Lower leg skin (tissue), 4 donors: ENCODE data around the gene PREB. TPM values are rescaled to one million over a fixed set of nuclear protein-coding genes. Genes with fewer than 3 reads are reported as not detected.
"Not testable (repeated sequence)": the region's sequence is repeated elsewhere in the genome, so short reads cannot be mapped to it uniquely, and the experiment has no call there.

Source experiments
- DNase-seq, 2 donors: peaks; one replicate each; pipeline ENCODE4 v3.0.0-alpha.2; 2019; ENCODE audit warnings: low spot score in 2 of 2
- H3K4me3 ChIP-seq: fragments of 200-600 bp; sonication (generic); 2 replicates; pipeline ENCODE4 v1.5.1; 2017; ENCODE audit warnings: mild to moderate bottlenecking, low read depth; ENCODE audit not compliant: poor library complexity, severe bottlenecking
- POLR2A ChIP-seq, 2 donors: fragments of 450-650 bp; IDR thresholded peaks; one replicate each; pipeline ENCODE4 v1.6.1; 2016 to 2017; ENCODE audit warnings: antibody characterized with exemption in 2 of 2, mild to moderate bottlenecking in 1 of 2, moderate library complexity in 1 of 2
- WGBS, 2 donors: methylation state at CpG; one replicate each; pipeline ENCODE4 v1.1.5; 2018; 5-methylcytosine and 5-hydroxymethylcytosine counted together
- intact Hi-C: fragments of 100-400 bp; cut with DNase I; formaldehyde crosslinking; loops from one replicate; pipeline ENCODE4 v1.15.0; 2023; ENCODE audit warnings: low total_unique reads
- total RNA-seq, 4 donors: library from RNA; depleted of rRNA; stranded (reverse); fragments of >200 nt; gene quantifications; one replicate each; pipeline ENCODE4 v1.1.0, GENCODE V29; 2016
- TF ChIP-seq, protein P1 (sequence below), 3 donors: fragments of 450-650 bp; IDR thresholded peaks; one replicate each; pipeline ENCODE4 v1.5.1; 2016; ENCODE audit warnings: antibody characterized with exemption in 3 of 3, mild to moderate bottlenecking in 3 of 3, moderate library complexity in 2 of 3

PREB gene
- total RNA-seq, 4 donors from 2014 or later, result 41.2 to 76.5 (median 53.5) TPM

DNA sequence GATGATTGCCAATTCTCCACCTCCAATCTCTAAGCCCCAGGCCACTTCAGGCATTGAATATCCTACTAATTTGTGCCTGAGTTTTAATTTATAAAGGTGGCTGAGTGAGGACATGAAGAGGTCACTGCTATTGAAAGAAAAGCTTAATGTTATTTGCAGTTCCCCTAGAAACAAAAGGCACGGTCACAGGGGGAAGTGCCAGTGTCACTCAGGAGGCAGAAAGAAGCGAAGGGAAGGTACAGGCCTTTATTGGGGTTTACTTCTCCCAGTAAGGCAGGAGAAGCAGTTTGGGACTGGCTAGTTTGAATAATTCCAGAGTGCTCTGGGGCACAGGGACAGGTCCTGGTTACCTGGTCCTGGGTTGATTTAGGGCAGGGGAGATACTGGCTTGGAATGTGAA is 12.5 kb downstream of the PREB start:
- 85 to 92% methylated on average over 2 of the region's 2 CpGs for WGBS, 2 donors
- TF ChIP-seq, protein P1, sequence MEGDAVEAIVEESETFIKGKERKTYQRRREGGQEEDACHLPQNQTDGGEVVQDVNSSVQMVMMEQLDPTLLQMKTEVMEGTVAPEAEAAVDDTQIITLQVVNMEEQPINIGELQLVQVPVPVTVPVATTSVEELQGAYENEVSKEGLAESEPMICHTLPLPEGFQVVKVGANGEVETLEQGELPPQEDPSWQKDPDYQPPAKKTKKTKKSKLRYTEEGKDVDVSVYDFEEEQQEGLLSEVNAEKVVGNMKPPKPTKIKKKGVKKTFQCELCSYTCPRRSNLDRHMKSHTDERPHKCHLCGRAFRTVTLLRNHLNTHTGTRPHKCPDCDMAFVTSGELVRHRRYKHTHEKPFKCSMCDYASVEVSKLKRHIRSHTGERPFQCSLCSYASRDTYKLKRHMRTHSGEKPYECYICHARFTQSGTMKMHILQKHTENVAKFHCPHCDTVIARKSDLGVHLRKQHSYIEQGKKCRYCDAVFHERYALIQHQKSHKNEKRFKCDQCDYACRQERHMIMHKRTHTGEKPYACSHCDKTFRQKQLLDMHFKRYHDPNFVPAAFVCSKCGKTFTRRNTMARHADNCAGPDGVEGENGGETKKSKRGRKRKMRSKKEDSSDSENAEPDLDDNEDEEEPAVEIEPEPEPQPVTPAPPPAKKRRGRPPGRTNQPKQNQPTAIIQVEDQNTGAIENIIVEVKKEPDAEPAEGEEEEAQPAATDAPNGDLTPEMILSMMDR (IDR thresholded peaks at IDR 0.05), result no peak
- no peak for TF ChIP-seq POLR2A (IDR thresholded peaks at IDR 0.05)
- DNase-seq, result no peak
- intact Hi-C loops, result no loop called here
- no peak overlapping the region for H3K4me3 ChIP-seq

DNA sequence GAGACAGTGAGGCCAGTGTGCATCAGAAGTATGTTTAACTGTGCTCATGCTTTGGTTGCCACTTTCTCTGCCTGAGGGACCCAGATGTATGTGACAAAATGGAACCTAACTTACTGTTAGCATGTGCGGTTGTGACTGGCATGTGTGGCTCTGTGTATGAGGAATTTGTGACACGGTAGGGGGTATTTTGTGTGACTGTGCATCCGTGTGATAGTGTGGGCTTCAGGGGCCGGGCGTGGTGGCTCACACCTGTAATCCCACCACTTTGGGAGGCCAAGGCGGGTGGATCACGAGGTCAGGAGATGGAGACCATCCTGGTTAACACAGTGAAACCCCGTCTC is 15.1 kb downstream of the PREB start:
- intact Hi-C loops, H3K4me3 ChIP-seq, DNase-seq: not testable (repeated sequence)
- WGBS, 2 donors, result 75 to 82% methylated on average over 8 of the region's 8 CpGs

DNA sequence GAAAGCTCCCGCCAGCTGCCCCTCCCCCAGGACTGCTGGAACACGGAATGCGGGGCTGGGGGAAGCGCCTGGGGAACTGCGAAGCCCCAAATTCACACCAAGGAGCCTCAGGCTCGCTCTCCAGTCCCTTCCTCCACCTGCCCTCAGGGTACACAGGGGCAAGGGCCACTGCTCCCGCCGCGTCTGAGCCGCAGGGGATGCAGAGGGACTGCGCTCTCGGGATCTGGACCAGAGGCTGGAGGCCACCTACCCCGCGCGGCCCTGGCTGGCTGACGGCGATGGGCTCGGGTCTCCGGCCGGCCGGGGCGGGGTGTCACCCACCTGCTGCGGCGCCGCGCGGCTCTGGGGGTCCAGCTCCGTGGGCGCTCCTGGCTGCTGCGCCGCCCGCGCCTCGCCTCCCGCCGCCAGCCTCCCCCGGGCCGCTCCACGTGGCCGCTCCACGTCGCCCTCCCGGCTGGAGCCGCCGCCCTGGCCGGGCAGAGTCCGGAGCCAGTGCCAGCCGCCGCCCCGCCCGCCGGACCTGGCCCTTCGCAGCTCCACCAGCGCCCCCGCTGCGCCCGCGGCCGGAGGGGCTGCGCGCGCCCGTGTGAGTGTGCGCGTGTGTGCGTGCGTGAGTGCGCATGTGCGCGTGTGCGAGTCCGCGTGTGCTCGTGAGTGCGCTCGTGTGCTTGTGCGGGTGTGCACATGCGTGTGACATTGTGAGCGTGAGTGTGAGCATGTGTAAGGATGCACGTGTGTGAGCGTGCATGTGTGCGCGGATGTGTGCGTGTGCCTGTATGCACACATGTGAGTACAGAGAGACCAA is 15.7 kb downstream of the PREB start, which contains the start of gene CGREF1:
CGREF1 (minus strand) TSS at position 604 of the 805 bp plus-strand sequence. CDS start 14,762 bp downstream, outside the sequence.
- TF ChIP-seq, protein P1 (IDR thresholded peaks at IDR 0.05), result no peak
- no peak for TF ChIP-seq POLR2A (IDR thresholded peaks at IDR 0.05)
- WGBS, 2 donors, result 2 to 4% methylated on average over 42 to 49 of the region's 84 CpGs
- no peak for DNase-seq

DNA sequence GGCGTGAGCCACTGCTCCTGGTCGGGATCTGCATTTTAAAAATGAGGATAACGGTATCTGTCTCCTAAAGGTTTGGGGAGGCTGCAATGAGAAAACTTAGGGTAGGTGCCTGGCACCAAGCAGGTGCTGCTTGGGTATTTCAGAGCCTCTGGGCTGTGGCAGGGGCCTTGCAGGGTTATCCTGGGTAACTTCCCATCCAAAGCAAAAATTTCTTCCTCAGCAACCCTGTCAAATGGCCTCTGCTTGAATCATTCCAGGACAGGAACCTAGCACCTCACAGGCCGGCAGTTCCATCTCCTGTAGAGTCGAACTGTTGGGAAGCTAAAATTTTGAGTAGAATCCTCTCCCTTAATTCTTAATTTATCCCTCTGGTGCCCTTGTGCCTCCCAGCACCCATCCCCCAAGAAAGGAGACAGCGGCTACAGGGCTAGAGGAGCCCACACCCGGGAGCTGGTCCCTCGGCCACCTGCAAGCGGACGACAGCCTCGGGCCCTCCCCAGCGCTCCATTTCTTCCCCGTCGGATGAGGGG is 16.4 kb downstream of the PREB start:
- intact Hi-C loops, result no loop called here
- 31% methylated on average over 9 to 14 of the region's 14 CpGs for WGBS, 2 donors
- peak overlapping the region; percentile 16 for H3K4me3 ChIP-seq

More for the DNA sequence above, 15.7 kb downstream of the PREB start, which contains the start of gene CGREF1:
- peak within 1 kb of the TSS; percentile 16 for H3K4me3 ChIP-seq
- intact Hi-C loops, result no loop called here

DNA sequence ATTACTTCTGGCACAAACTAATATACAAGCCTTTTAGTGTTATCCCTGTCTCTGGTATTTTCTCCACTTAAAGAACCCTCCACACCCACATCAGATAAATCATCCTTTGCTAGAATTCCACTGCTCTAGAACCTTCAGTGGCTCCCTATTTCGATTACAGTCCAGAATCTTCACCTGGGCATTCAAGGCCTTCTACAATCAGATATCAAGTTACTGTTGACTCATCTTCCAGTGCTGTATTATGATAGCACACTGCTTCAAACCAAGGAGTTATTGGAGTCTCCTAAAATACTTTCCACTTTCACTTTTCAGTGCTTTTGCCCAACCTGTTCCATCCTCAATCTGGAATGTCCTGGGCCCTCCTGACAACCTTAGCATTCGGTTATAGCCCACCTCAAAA is 18.9 kb downstream of the PREB start:
- WGBS, 2 donors, result 74 to 86% methylated on average over 2 of the region's 2 CpGs
- no peak for TF ChIP-seq POLR2A (IDR thresholded peaks at IDR 0.05)
- TF ChIP-seq, protein P1 (IDR thresholded peaks at IDR 0.05), result no peak

More for the DNA sequence above, 16.4 kb downstream of the PREB start:
- no peak for DNase-seq
- TF ChIP-seq, protein P1 (IDR thresholded peaks at IDR 0.05), result no peak
- TF ChIP-seq POLR2A (IDR thresholded peaks at IDR 0.05), result no peak

DNA sequence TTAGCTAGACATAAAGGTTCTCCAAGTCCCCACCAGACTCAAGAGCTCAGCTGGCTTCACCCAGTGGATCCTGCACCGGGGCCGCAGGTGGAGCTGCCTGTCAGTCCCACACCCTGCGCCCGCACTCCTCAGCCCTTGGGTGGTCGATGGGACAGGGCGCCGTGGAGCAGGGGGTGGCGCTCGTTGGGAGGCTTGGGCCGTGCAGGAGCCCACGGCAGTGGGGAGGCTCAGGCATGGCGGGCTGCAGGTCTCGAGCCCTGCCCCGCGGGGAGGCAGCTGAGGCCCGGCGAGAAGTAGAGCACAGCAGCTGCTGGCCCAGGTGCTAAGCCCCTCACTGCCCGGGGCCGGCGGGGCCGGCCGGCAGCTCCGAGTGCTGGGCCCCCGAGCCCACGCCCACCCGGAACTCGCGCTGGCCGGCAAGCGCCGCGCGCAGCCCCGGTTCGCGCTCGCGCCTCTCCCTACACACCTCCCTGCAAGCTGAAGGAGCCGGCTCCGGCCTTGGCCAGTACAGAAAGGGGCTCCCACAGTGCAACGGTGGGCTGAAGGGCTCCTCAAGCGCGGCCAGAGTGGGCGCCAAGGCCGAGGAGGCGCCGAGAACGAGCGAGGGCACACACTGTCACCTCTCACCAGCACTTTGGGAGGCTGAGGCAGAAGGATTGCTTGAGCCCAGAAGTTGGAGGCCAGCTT is 22.9 kb downstream of the PREB start:
- WGBS, 2 donors, result 95% methylated on average over 47 to 49 of the region's 49 CpGs
- H3K4me3 ChIP-seq, DNase-seq, intact Hi-C loops: not testable (repeated sequence)

More for the DNA sequence above, 18.9 kb downstream of the PREB start:
- H3K4me3 ChIP-seq, result no peak overlapping the region
- intact Hi-C loops, result no loop called here
- DNase-seq, result no peak

DNA sequence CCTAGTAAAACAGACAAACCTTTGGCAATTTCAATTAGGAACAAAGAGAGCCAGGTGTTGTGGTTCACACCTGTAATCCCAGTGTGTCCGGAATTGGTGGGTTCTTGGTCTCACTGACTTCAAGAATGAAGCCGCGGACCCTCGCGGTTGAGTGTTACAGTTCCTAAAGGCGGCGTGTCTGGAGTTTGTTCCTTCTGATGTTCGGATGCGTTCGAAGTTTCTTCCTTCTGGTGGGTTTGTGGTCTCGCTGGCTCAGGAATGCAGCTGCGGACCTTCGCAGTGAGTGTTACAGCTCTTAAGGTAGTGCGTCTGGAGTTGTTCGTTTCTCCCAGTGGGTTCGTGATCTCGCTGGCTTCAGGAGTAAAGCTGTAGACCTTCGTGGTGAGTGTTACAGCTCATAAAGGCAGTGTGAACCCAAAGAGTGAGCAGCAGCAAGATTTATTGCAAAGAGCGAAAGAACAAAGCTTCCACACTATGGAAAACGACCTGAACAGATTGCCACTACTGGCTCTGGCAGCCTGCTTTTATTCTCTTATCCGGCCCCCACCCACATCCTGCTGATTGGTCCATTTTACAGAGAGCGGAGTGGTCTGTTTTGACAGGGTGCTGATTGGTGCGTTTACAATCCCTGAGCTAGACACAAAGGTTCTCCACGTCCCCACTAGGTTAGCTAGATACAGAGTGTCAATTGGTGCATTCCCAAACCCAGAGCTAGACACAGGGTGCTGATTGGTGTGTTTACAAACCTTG is 23.7 kb downstream of the PREB start:
- intact Hi-C loops, H3K4me3 ChIP-seq, DNase-seq: not testable (repeated sequence)
- 85 to 86% methylated on average over 24 of the region's 24 CpGs for WGBS, 2 donors
